Lung (tissue), 12 donors: Measurements from ENCODE around the gene ARHGAP19. TPM values are rescaled to one million over a fixed set of nuclear protein-coding genes. Genes with fewer than 3 reads are reported as not detected.

Source experiments
- ATAC-seq: fragments of 200-7000 bp; cut with Tn5 transposase; one replicate; pipeline ENCODE4 v1.9.1; 2020; ENCODE audit warnings: moderate number of reproducible peaks; ENCODE audit not compliant: insufficient read depth, low FRiP score
- DNase-seq, 3 donors: peaks; one replicate each; pipeline ENCODE4 v3.0.0-alpha.2; 2013 to 2017
- H3K27ac ChIP-seq, 2 donors: one replicate each; pipeline ENCODE4 v1.5.1; 2013; ENCODE audit warnings: mild to moderate bottlenecking in 2 of 2, moderate library complexity in 2 of 2, control low read depth in 1 of 2, inconsistent platforms in 1 of 2, low read depth in 1 of 2, low read length in 1 of 2
- H3K27me3 ChIP-seq, 3 donors: one replicate each; pipeline ENCODE4 v1.5.1; 2013; ENCODE audit warnings: low read length in 2 of 3; ENCODE audit not compliant: control insufficient read depth in 3 of 3, insufficient read depth in 3 of 3
- H3K36me3 ChIP-seq, 4 donors: one replicate each; pipeline ENCODE4 v1.5.1; 2013; ENCODE audit warnings: low read length in 4 of 4, mild to moderate bottlenecking in 1 of 4, moderate library complexity in 1 of 4; ENCODE audit not compliant: control insufficient read depth in 4 of 4, insufficient read depth in 4 of 4
- H3K4me1 ChIP-seq, 5 donors: one replicate each; pipeline ENCODE4 v1.5.1; 2013; ENCODE audit warnings: low read length in 5 of 5, mild to moderate bottlenecking in 2 of 5, moderate library complexity in 1 of 5; ENCODE audit not compliant: control insufficient read depth in 5 of 5, insufficient read depth in 5 of 5
- H3K4me3 ChIP-seq: one replicate; pipeline ENCODE4 v1.5.1; 2013; ENCODE audit warnings: mild to moderate bottlenecking, control low read depth, moderate library complexity
- H3K9ac ChIP-seq, 2 donors: one replicate each; pipeline ENCODE4 v1.5.1; 2013; ENCODE audit warnings: low read length in 2 of 2, control low read depth in 1 of 2; ENCODE audit not compliant: insufficient read depth in 1 of 2
- H3K9me3 ChIP-seq, 4 donors: one replicate each; pipeline ENCODE4 v1.5.1; 2013; ENCODE audit warnings: low read length in 3 of 4, mild to moderate bottlenecking in 1 of 4, moderate library complexity in 1 of 4; ENCODE audit not compliant: control insufficient read depth in 4 of 4, insufficient read depth in 3 of 4
- CTCF ChIP-seq: IDR thresholded peaks from 2 replicates; pipeline ENCODE4 v1.5.1; 2012; ENCODE audit warnings: mild to moderate bottlenecking; ENCODE audit errors: control extremely low read depth, extremely low read depth
- WGBS, 2 donors: extraction: QIAGEN DNeasy Blood & Tissue Kit; methylation state at CpG; one replicate each; pipeline ENCODE4 v1.1.7; 2013; 5-methylcytosine and 5-hydroxymethylcytosine counted together
- polyA plus RNA-seq, 2 donors: library from polyadenylated mRNA; stranded (reverse); fragments of 200-250 nt; gene quantifications; one replicate each; pipeline ENCODE4 v1.2.1, GENCODE V29; 2013
- total RNA-seq, 2 donors: library from RNA; depleted of rRNA in 1 of 2; stranded (reverse); fragments of >200 nt in 1 of 2; gene quantifications; one replicate each; pipeline ENCODE4 v1.2.1, GENCODE V29; 2014 to 2021
- donor health status: control.
- donor health status: control.
- donor health status: Bipolar disorder and iron deficiency.
- donor health status: healthy.
- donor health status: DM: yes; HTN: yes; CAD: no.

Gene ARHGAP19
- total and polyA plus RNA-seq, 4 donors = 1.9 to 20.4 (median 8.5) TPM

- no peaks in the 10 kb centered on the region for H3K9me3 ChIP-seq
- 22 to 57% methylated on average over 1 of the region's 1 CpG for WGBS, 2 donors
- no peaks in the 10 kb centered on the region for H3K27me3 ChIP-seq
- H3K27ac ChIP-seq = no peak overlapping the region
- ATAC-seq = no peak
- H3K36me3 ChIP-seq = no peaks in the 10 kb centered on the region
- H3K4me1 ChIP-seq = peaks cover 0 to 10% (median 0%) of the 10 kb centered on the region in 5 donors
- TF ChIP-seq CTCF = no peak
- H3K4me3 ChIP-seq = no peak overlapping the region
- no peak for DNase-seq
- no peak overlapping the region for H3K9ac ChIP-seq
Measured at GRCh38 chr10:97277551-97277950, 14.9 kb downstream of the ARHGAP19 start.

- Histone ChIP-seq H3K9me3 (no peaks in the 10 kb centered on the region), H3K36me3 (peaks cover 0 to 1% (median 0%) of the 10 kb centered on the region in 4 donors), H3K27ac (no peak overlapping the region), H3K27me3 (no peaks in the 10 kb centered on the region), H3K9ac (no peak overlapping the region), H3K4me3 (no peak overlapping the region), H3K4me1 (peaks cover 0 to 10% (median 0%) of the 10 kb centered on the region in 5 donors)
- DNase-seq (no peak), ATAC-seq (no peak)
- TF ChIP-seq CTCF = no peak
- 40 to 70% methylated on average over 3 of the region's 9 CpGs for whole genome bisulfite sequencing, 2 donors
Measured at GRCh38 chr10:97274828-97275227, 17.6 kb downstream of the ARHGAP19 start.

GRCh38 chr10:97273700-97274099, 18.7 kb downstream of the ARHGAP19 start:
- Histone ChIP-seq H3K9ac (no peak overlapping the region), H3K36me3 (peaks cover 0 to 1% (median 0%) of the 10 kb centered on the region in 4 donors), H3K27ac (no peak overlapping the region), H3K27me3 (no peaks in the 10 kb centered on the region), H3K4me1 (peaks cover 0 to 4% (median 0%) of the 10 kb centered on the region in 5 donors), H3K9me3 (no peaks in the 10 kb centered on the region), H3K4me3 (no peak overlapping the region)
- no peak for TF ChIP-seq CTCF
- WGBS, 2 donors = 98% methylated on average over 3 of the region's 3 CpGs
- ATAC-seq = no peak
- no peak for DNase-seq

GRCh38 chr10:97270523-97271154, 21.8 kb downstream of the ARHGAP19 start:
- WGBS, 2 donors = 79 to 84% methylated on average over 3 of the region's 3 CpGs
- no peak for DNase-seq
- H3K4me1 ChIP-seq = no peaks in the 10 kb centered on the region
- no peaks in the 10 kb centered on the region for H3K9me3 ChIP-seq
- H3K27ac ChIP-seq = no peak overlapping the region
- H3K27me3 ChIP-seq = no peaks in the 10 kb centered on the region
- H3K9ac ChIP-seq = no peak overlapping the region
- H3K4me3 ChIP-seq = no peak overlapping the region
- no peak for ATAC-seq
- H3K36me3 ChIP-seq = peaks cover 0 to 1% (median 0%) of the 10 kb centered on the region in 4 donors
- no peak for TF ChIP-seq CTCF
